Colonic mucosa (tissue), 4 donors: ENCODE measurements around the gene PCCB. TPM values are rescaled to one million over a fixed set of nuclear protein-coding genes. Genes with fewer than 3 reads are reported as not detected.
"Not testable (repeated sequence)": the region's sequence is repeated elsewhere in the genome, so short reads cannot be mapped to it uniquely, and the experiment has no call there.

Experiments
- DNase-seq: peaks from one replicate; pipeline ENCODE4 v3.0.0-alpha.2; 2020
- H3K27ac ChIP-seq: fragments of 200-600 bp; one replicate; pipeline ENCODE4 v1.8.0; 2021
- H3K27me3 ChIP-seq: fragments of 200-600 bp; one replicate; pipeline ENCODE4 v1.8.0; 2021
- H3K36me3 ChIP-seq: fragments of 200-600 bp; one replicate; pipeline ENCODE4 v1.8.0; 2021
- H3K4me1 ChIP-seq: fragments of 200-600 bp; one replicate; pipeline ENCODE4 v1.8.0; 2021; ENCODE audit warnings: mild to moderate bottlenecking
- H3K4me3 ChIP-seq: fragments of 200-600 bp; one replicate; pipeline ENCODE4 v1.8.0; 2021
- H3K9ac ChIP-seq, 2 donors: one replicate each; pipeline ENCODE4 v1.7.0; 2013; ENCODE audit warnings: control low read depth in 2 of 2, low read depth in 2 of 2, low read length in 2 of 2
- H3K9me3 ChIP-seq: fragments of 200-600 bp; one replicate; pipeline ENCODE4 v1.8.0; 2021
- CTCF ChIP-seq: fragments of 200-600 bp; IDR thresholded peaks from one replicate; pipeline ENCODE4 v1.8.0; 2022; ENCODE audit warnings: antibody characterized with exemption, mild to moderate bottlenecking
- intact Hi-C: fragments of 100-400 bp; cut with DNase I; formaldehyde crosslinking; loops from one replicate; pipeline ENCODE4 v1.14.1; 2022
- total RNA-seq, 2 donors: library from RNA; stranded (reverse); fragmentation: NEBNext Ultra II Directional in 1 of 2; extraction: Animal tissue kit (Norgen Biotek cat#: 25700) in 1 of 2; gene quantifications; one replicate each; pipeline ENCODE4 v1.2.1, GENCODE V29; 2021
- donor health status: healthy.
- donor health status: DM: no; HTN: no; CAD: no.
- donor health status: DM: no; HTN: no; CAD: no.

Gene PCCB
- total RNA-seq, 2 donors from 2014 or later = 60.0 to 67.0 TPM

- intact Hi-C loops = no loop called here
- Histone ChIP-seq H3K27me3 (no peaks in the 10 kb centered on the region), H3K27ac (no peak overlapping the region), H3K9ac (no peak overlapping the region), H3K4me3 (no peak overlapping the region), H3K36me3 (peaks cover 5% of the 10 kb centered on the region), H3K9me3 (no peaks in the 10 kb centered on the region), H3K4me1 (no peaks in the 10 kb centered on the region)
- no peak for DNase-seq
- no peak for TF ChIP-seq CTCF
These were observed 12.4 kb downstream of the PCCB start for GRCh38 chr3:136262559-136262958.

- Histone ChIP-seq H3K27me3 (no peaks in the 10 kb centered on the region), H3K27ac (no peak overlapping the region), H3K4me1 (no peaks in the 10 kb centered on the region), H3K9ac (no peak overlapping the region), H3K36me3 (peaks cover 5% of the 10 kb centered on the region), H3K9me3 (no peaks in the 10 kb centered on the region), H3K4me3 (no peak overlapping the region)
- no peak for DNase-seq
- no peak for TF ChIP-seq CTCF
- intact Hi-C loops = no loop called here
These were observed 13.1 kb downstream of the PCCB start for GRCh38 chr3:136263251-136263650.

- intact Hi-C loops, H3K27ac ChIP-seq, H3K9ac ChIP-seq, H3K27me3 ChIP-seq, H3K4me3 ChIP-seq, H3K9me3 ChIP-seq, H3K4me1 ChIP-seq, H3K36me3 ChIP-seq, DNase-seq: not testable (repeated sequence)
These were observed 16.5 kb downstream of the PCCB start for GRCh38 chr3:136266468-136267125.

GRCh38 chr3:136267235-136267634 lies 17.1 kb downstream of the PCCB start:
- Histone ChIP-seq H3K36me3 (peaks cover 5% of the 10 kb centered on the region), H3K9ac (no peak overlapping the region), H3K4me1 (no peaks in the 10 kb centered on the region), H3K27me3 (no peaks in the 10 kb centered on the region), H3K4me3 (no peak overlapping the region), H3K9me3 (no peaks in the 10 kb centered on the region), H3K27ac (no peak overlapping the region)
- no peak for TF ChIP-seq CTCF
- intact Hi-C loops = no loop called here
- no peak for DNase-seq

- H3K27me3 ChIP-seq = no peaks in the 10 kb centered on the region
- DNase-seq = no peak
- no peak overlapping the region for H3K4me3 ChIP-seq
- no peaks in the 10 kb centered on the region for H3K4me1 ChIP-seq
- H3K9ac ChIP-seq = no peak overlapping the region
- intact Hi-C loops = no loop called here
- H3K9me3 ChIP-seq = no peaks in the 10 kb centered on the region
- TF ChIP-seq CTCF = no peak
- H3K36me3 ChIP-seq = no peaks in the 10 kb centered on the region
- H3K27ac ChIP-seq = no peak overlapping the region
These were observed 20.0 kb downstream of the PCCB start for GRCh38 chr3:136270179-136270578.

- H3K9ac ChIP-seq, H3K27me3 ChIP-seq, H3K27ac ChIP-seq, H3K36me3 ChIP-seq, H3K9me3 ChIP-seq, H3K4me1 ChIP-seq, H3K4me3 ChIP-seq, DNase-seq, intact Hi-C loops: not testable (repeated sequence)
These were observed 21.5 kb downstream of the PCCB start for GRCh38 chr3:136271626-136272025.
